ENCODE data around the gene CEP57L1.

- TF ChIP-seq CTCF (IDR thresholded peaks at IDR 0.05; ENCODE audit: low read length) (no peak), EZH2 (optimal IDR thresholded peaks at IDR 0.05; ENCODE audit: low read depth, low read length) (no peak)
These were observed 901 bp downstream of the CEP57L1 start for GRCh38 chr6:109096208-109096607.
